ENCODE data around the gene THSD4.

Gene THSD4

GRCh38 chr15:71333839-71334238 lies 218.6 kb downstream of the THSD4 start:
- no peak for DNase-seq

- no peak for DNase-seq
Measured at GRCh38 chr15:71334434-71334833, 219.2 kb downstream of the THSD4 start.

- no peak for DNase-seq
Measured at GRCh38 chr15:71334873-71335272, 219.6 kb downstream of the THSD4 start.

- DNase-seq: no peak
Measured at GRCh38 chr15:71335591-71335990, 220.3 kb downstream of the THSD4 start.

GRCh38 chr15:71336671-71337070 lies 221.4 kb downstream of the THSD4 start:
- DNase-seq: no peak

- DNase-seq: no peak
Measured at GRCh38 chr15:71337197-71337845, 222.1 kb downstream of the THSD4 start.

GRCh38 chr15:71338265-71338664 lies 223.0 kb downstream of the THSD4 start:
- DNase-seq: no peak

GRCh38 chr15:71338827-71339542 lies 223.7 kb downstream of the THSD4 start:
- DNase-seq: no peak

GRCh38 chr15:71341811-71342550 lies 226.7 kb downstream of the THSD4 start:
- DNase-seq: no peak

GRCh38 chr15:71342658-71343057 lies 227.4 kb downstream of the THSD4 start:
- DNase-seq: no peak

- no peak for DNase-seq
Measured at GRCh38 chr15:71344316-71344715, 229.0 kb downstream of the THSD4 start.

- DNase-seq: no peak
Measured at GRCh38 chr15:71345186-71345585, 229.9 kb downstream of the THSD4 start.

GRCh38 chr15:71346464-71346863 lies 231.2 kb downstream of the THSD4 start:
- DNase-seq: no peak

- DNase-seq: no peak
Measured at GRCh38 chr15:71348597-71348996, 233.3 kb downstream of the THSD4 start.

GRCh38 chr15:71349336-71349735 lies 234.1 kb downstream of the THSD4 start:
- DNase-seq: no peak

GRCh38 chr15:71349736-71350526 lies 234.7 kb downstream of the THSD4 start:
- DNase-seq: no peak

GRCh38 chr15:71350622-71351378 lies 235.5 kb downstream of the THSD4 start:
- DNase-seq: no peak

GRCh38 chr15:71352125-71352524 lies 236.9 kb downstream of the THSD4 start:
- no peak for DNase-seq

GRCh38 chr15:71352765-71353164 lies 237.5 kb downstream of the THSD4 start:
- DNase-seq: no peak

GRCh38 chr15:71353171-71353570 lies 237.9 kb downstream of the THSD4 start:
- DNase-seq: no peak

- DNase-seq: no peak
Measured at GRCh38 chr15:71355268-71355667, 240.0 kb downstream of the THSD4 start.

GRCh38 chr15:71357321-71357732 lies 242.1 kb downstream of the THSD4 start:
- no peak for DNase-seq
